SK-N-MC (cell line): ENCODE data around the gene CELA3A.
"Not testable (repeated sequence)": the region's sequence is repeated elsewhere in the genome, so short reads cannot be mapped to it uniquely, and the experiment has no call there.

Experiments
- EZH2 ChIP-seq: fragments of 200-600 bp; sonication (generic); IDR thresholded peaks from one replicate; pipeline ENCODE4 v1.6.1; 2017; ENCODE audit warnings: antibody characterized with exemption
- POLR2AphosphoS5 ChIP-seq: IDR thresholded peaks from 2 replicates; pipeline ENCODE4 v1.6.1; 2012; ENCODE audit warnings: mild to moderate bottlenecking, low read depth, low read length, borderline replicate concordance

- TF ChIP-seq EZH2, POLR2AphosphoS5: not testable (repeated sequence)
These were observed 13.2 kb downstream of the CELA3A start for GRCh38 chr1:22014575-22015206.
